IMR-90 (cell line): Measurements from ENCODE around the gene COIL. TPM values are rescaled to one million over a fixed set of nuclear protein-coding genes. Genes with fewer than 3 reads are reported as not detected.

ENCODE experiments used
- ATAC-seq: fragments of 200-7000 bp; cut with Tn5 transposase; 2 replicates; pipeline ENCODE4 v1.9.1; 2020; ENCODE audit warnings: low read depth, mild to moderate bottlenecking, moderate library complexity
- BruUV-seq: library from RNA; stranded (reverse); fragments of 400-500 nt; replicated peaks from 2 replicates; lab custom pipeline; 2021; lab: Mats Ljungman, UMichigan
- CTCF ChIA-PET: fragments of 300-600 bp; formaldehyde crosslinking; extraction: SDS; loops from one replicate; lab custom pipeline; 2021; ENCODE audit warnings: antibody characterized with exemption; lab: Yijun Ruan, JAX
- POLR2A ChIA-PET: fragments of 300-600 bp; sonication (Branson Sonifier 250); formaldehyde crosslinking; loops from one replicate; lab custom pipeline; 2022; ENCODE audit warnings: antibody characterized with exemption; ENCODE audit not compliant: unreplicated experiment; lab: Charles Lee
- DNase-seq: peaks from one replicate; pipeline ENCODE4 v3.0.0; 2013
- H2AFZ ChIP-seq: replicated peaks from 2 replicates; pipeline ENCODE3; 2013; ENCODE audit warnings: low read length, mild to moderate bottlenecking; ENCODE audit not compliant: poor library complexity
- H2AK5ac ChIP-seq: 2 replicates; pipeline ENCODE4 v1.6.1; 2013; ENCODE audit warnings: low read depth, low read length, inconsistent platforms
- H2AK9ac ChIP-seq: replicated peaks from 2 replicates; pipeline ENCODE3; 2013; ENCODE audit warnings: mild to moderate bottlenecking, low read depth, low read length, moderate library complexity; ENCODE audit not compliant: poor library complexity
- H2BK120ac ChIP-seq: 2 replicates; pipeline ENCODE4 v1.6.1; 2013; ENCODE audit warnings: low read depth, low read length, inconsistent platforms
- H2BK15ac ChIP-seq: 3 replicates; pipeline ENCODE4 v1.6.1; 2013; ENCODE audit warnings: low read depth, low read length, inconsistent platforms
- H2BK20ac ChIP-seq: 2 replicates; pipeline ENCODE4 v1.6.1; 2013; ENCODE audit warnings: low read depth, mild to moderate bottlenecking, inconsistent platforms, low read length, moderate library complexity
- H2BK5ac ChIP-seq: 2 replicates; pipeline ENCODE4 v1.6.1; 2013; ENCODE audit warnings: mild to moderate bottlenecking, low read depth, low read length, inconsistent platforms; ENCODE audit not compliant: poor library complexity, severe bottlenecking
- H3K14ac ChIP-seq: replicated peaks from 2 replicates; pipeline ENCODE4 v1.6.1; 2013; ENCODE audit warnings: low read depth, low read length, inconsistent platforms
- H3K18ac ChIP-seq: 2 replicates; pipeline ENCODE4 v1.6.1; 2013; ENCODE audit warnings: low read depth, low read length, control low read depth
- H3K23ac ChIP-seq: 2 replicates; pipeline ENCODE4 v1.6.1; 2013; ENCODE audit warnings: low read depth, low read length, inconsistent platforms
- H3K27ac ChIP-seq: 2 replicates; pipeline ENCODE4 v1.5.1; 2013; ENCODE audit warnings: mild to moderate bottlenecking, control low read depth, low read length; ENCODE audit not compliant: insufficient read depth
- H3K27me3 ChIP-seq: 2 replicates; pipeline ENCODE4 v1.6.1; 2013; ENCODE audit warnings: low read length; ENCODE audit not compliant: control insufficient read depth, insufficient read depth
- H3K36me3 ChIP-seq: 2 replicates; pipeline ENCODE4 v1.6.1; 2013; ENCODE audit warnings: low read length, mixed read lengths; ENCODE audit not compliant: control insufficient read depth, insufficient read depth
- H3K4ac ChIP-seq: 2 replicates; pipeline ENCODE4 v1.6.1; 2013; ENCODE audit warnings: low read depth, low read length, inconsistent platforms
- H3K4me1 ChIP-seq: 2 replicates; pipeline ENCODE4 v1.6.1; 2013; ENCODE audit warnings: low read length, mixed read lengths; ENCODE audit not compliant: control insufficient read depth, insufficient read depth
- H3K4me2 ChIP-seq: 2 replicates; pipeline ENCODE4 v1.6.1; 2013; ENCODE audit warnings: low read depth, mild to moderate bottlenecking, control low read depth, low read length, moderate library complexity
- H3K4me3 ChIP-seq: 2 replicates; pipeline ENCODE4 v1.5.1; 2013; ENCODE audit warnings: low read depth, mild to moderate bottlenecking, control low read depth, low read length, moderate library complexity; ENCODE audit not compliant: insufficient read depth
- H3K56ac ChIP-seq: 2 replicates; pipeline ENCODE4 v1.6.1; 2013; ENCODE audit warnings: low read length, inconsistent platforms; ENCODE audit not compliant: insufficient read depth; ENCODE audit errors: extremely low read depth
- H3K79me1 ChIP-seq, 2 experiments: 2 replicates each; pipeline ENCODE4 v1.6.1; 2013; ENCODE audit warnings: low read length in 2 of 2, inconsistent platforms in 1 of 2, low read depth in 1 of 2
- H3K9ac ChIP-seq: 2 replicates; pipeline ENCODE4 v1.6.1; 2013; ENCODE audit warnings: low read depth, low read length, control low read depth
- H3K9me1 ChIP-seq: 2 replicates; pipeline ENCODE4 v1.6.1; 2013; ENCODE audit warnings: low read length, inconsistent platforms; ENCODE audit not compliant: insufficient read depth
- H3K9me3 ChIP-seq: 2 replicates; pipeline ENCODE4 v1.6.1; 2013; ENCODE audit warnings: low read length; ENCODE audit not compliant: control insufficient read depth, insufficient read depth
- H4K20me1 ChIP-seq: 2 replicates; pipeline ENCODE4 v1.6.1; 2013; ENCODE audit warnings: low read length, inconsistent platforms; ENCODE audit not compliant: insufficient read depth
- H4K5ac ChIP-seq: 2 replicates; pipeline ENCODE4 v1.6.1; 2013; ENCODE audit warnings: mild to moderate bottlenecking, low read depth, low read length, control low read depth
- H4K8ac ChIP-seq, 2 experiments: 2 replicates each; pipeline ENCODE4 v1.6.1; 2013; ENCODE audit warnings: low read depth in 2 of 2, low read length in 2 of 2, control low read depth in 1 of 2, inconsistent platforms in 1 of 2
- H4K91ac ChIP-seq: 2 replicates; pipeline ENCODE4 v1.6.1; 2013; ENCODE audit warnings: low read depth, low read length, inconsistent platforms; ENCODE audit not compliant: insufficient read depth
- BHLHE40 ChIP-seq: fragments of 150-350 bp; IDR thresholded peaks from 2 replicates; pipeline ENCODE4 v1.6.1; 2016; ENCODE audit warnings: mild to moderate bottlenecking, low read depth, low read length
- CEBPB ChIP-seq: IDR thresholded peaks from 2 replicates; pipeline ENCODE4 v1.6.1; 2012; ENCODE audit warnings: low read depth, low read length, improper control_type of control experiment
- CHD1 ChIP-seq: IDR thresholded peaks from 2 replicates; pipeline ENCODE4 v1.6.1; 2012; ENCODE audit warnings: low read depth, low read length, improper control_type of control experiment
- ELK1 ChIP-seq: fragments of 150-350 bp; IDR thresholded peaks from 2 replicates; pipeline ENCODE4 v1.6.1; 2016; ENCODE audit warnings: low read depth, mild to moderate bottlenecking, low read length, moderate library complexity, borderline replicate concordance
- FOS ChIP-seq: fragments of 150-350 bp; IDR thresholded peaks from 2 replicates; pipeline ENCODE4 v1.6.1; 2016; ENCODE audit warnings: low read depth, low read length
- MAFK ChIP-seq: IDR thresholded peaks from 2 replicates; pipeline ENCODE4 v1.6.1; 2012; ENCODE audit warnings: low read depth, low read length, improper control_type of control experiment
- MAZ ChIP-seq: IDR thresholded peaks from 2 replicates; pipeline ENCODE4 v1.6.1; 2012; ENCODE audit warnings: low read depth, mild to moderate bottlenecking, low read length, improper control_type of control experiment, moderate library complexity, borderline replicate concordance
- MXI1 ChIP-seq: IDR thresholded peaks from 2 replicates; pipeline ENCODE4 v1.6.1; 2012; ENCODE audit warnings: low read depth, mild to moderate bottlenecking, low read length, moderate library complexity, borderline replicate concordance
- NFE2L2 ChIP-seq: fragments of 150-350 bp; IDR thresholded peaks from 2 replicates; pipeline ENCODE4 v1.6.1; 2016; ENCODE audit warnings: low read depth, mild to moderate bottlenecking, low read length
- POLR2A ChIP-seq: IDR thresholded peaks from 2 replicates; pipeline ENCODE4 v1.6.1; 2012; ENCODE audit warnings: mild to moderate bottlenecking, low read depth, low read length
- RAD21 ChIP-seq: IDR thresholded peaks from 2 replicates; pipeline ENCODE4 v1.6.1; 2012; ENCODE audit warnings: low read length, improper control_type of control experiment
- RCOR1 ChIP-seq: IDR thresholded peaks from 2 replicates; pipeline ENCODE4 v1.6.1; 2012; ENCODE audit warnings: mild to moderate bottlenecking, low read length, improper control_type of control experiment; ENCODE audit not compliant: insufficient replicate concordance
- RFX5 ChIP-seq: IDR thresholded peaks from 2 replicates; pipeline ENCODE4 v1.8.0; 2012; ENCODE audit warnings: low read depth, mild to moderate bottlenecking, low read length, moderate library complexity
- SMC3 ChIP-seq: fragments of 150-350 bp; IDR thresholded peaks from 2 replicates; pipeline ENCODE4 v1.6.1; 2016; ENCODE audit warnings: low read depth, mild to moderate bottlenecking, antibody characterized with exemption, low read length, moderate library complexity
- USF2 ChIP-seq: fragments of 150-350 bp; IDR thresholded peaks from 2 replicates; pipeline ENCODE4 v1.6.1; 2017; ENCODE audit warnings: mild to moderate bottlenecking, antibody characterized with exemption, low read length, low read depth
- WGBS, 2 experiments: methylation state at CpG; one replicate each; pipeline versions ENCODE4 v1.1.5 to v1.1.7; 2013; ENCODE audit warnings: missing lambda C conversion rate in 2 of 2; ENCODE audit not compliant: insufficient read length in 1 of 2; ENCODE audit errors: extremely low coverage in 2 of 2; 5-methylcytosine and 5-hydroxymethylcytosine counted together
- dilution Hi-C: fragments of 300-500 bp; cut with HindIII; formaldehyde crosslinking; loops from one replicate; pipeline ENCODE4 v1.14.3; 2018; ENCODE audit warnings: low sequenced_read_pairs; ENCODE audit not compliant: unreplicated experiment
- in situ Hi-C: fragments of 300-500 bp; cut with MboI; formaldehyde crosslinking; loops from 3 replicates; pipeline ENCODE4 v1.14.3; 2019; ENCODE audit warnings: low sequenced_read_pairs, inconsistent platforms, mixed read lengths
- intact Hi-C: fragments of 100-400 bp; cut with micrococcal nuclease; formaldehyde crosslinking; loops from 2 replicates; pipeline ENCODE4 v1.10.0; 2022
- polyA plus RNA-seq, 3 experiments: library from polyadenylated mRNA; depleted of rRNA; stranded (reverse); fragments of >200 nt; gene quantifications; 2 replicates each; pipeline ENCODE4 v1.2.3, GENCODE V29; 2012; ENCODE audit warnings: low replicate concordance in 1 of 3
- total RNA-seq: library from RNA; depleted of rRNA; stranded (reverse); fragments of >200 nt; gene quantifications from 2 replicates; pipeline ENCODE4 v1.2.3, GENCODE V29; 2012
- TF ChIP-seq, protein P1 (sequence below): conservative IDR thresholded peaks from 2 replicates; pipeline ENCODE4 v1.5.1; 2012; ENCODE audit warnings: mild to moderate bottlenecking, low read depth, low read length, improper control_type of control experiment

Gene COIL
- total and polyA plus RNA-seq, 2 of the 4 experiments (the other 2 are of a cell fraction) = 5.2 to 13.3 TPM

DNA sequence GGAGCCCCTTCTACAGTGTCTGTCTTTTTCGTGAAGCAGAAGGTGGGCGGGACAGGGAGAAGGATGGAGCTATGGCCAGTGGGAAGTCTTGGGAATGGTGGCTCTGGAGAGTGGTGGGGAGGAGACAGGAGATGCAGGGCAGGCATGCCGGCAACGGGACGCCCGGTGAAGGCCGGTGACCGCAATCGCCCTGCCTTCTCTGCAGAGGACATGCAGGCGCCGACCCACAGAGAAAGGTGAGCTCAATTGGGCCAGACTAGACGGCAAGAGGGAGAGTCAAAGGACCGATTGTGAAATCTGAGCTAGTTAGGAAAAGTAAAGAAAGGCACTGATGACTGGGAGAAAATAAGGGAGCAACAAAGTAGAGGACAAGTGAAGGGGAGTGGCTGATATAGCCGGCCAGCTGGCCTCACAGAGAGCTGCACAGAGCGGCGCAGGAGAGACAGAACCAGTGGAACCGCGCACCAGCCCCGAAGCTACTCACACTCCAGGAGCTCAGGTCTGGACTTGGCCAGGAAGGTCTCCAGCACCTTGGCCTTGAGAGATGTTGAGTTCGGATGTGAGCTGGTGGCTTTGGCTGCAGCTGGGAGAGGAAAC is 65.9 kb downstream of the COIL start:
- no peaks in the 10 kb centered on the region for H3K4me1 ChIP-seq
- H4K5ac ChIP-seq = no peak overlapping the region
- 95% methylated on average over 8 of the region's 20 CpGs; no CpG with 5 or more reads in 1 of the 2 experiments for WGBS, 2 experiments
- H3K4ac ChIP-seq = no peak overlapping the region
- in situ Hi-C loops = no loop called here
- ChIA-PET POLR2A (no interaction called here), CTCF (no interaction called here)
- no peak overlapping the region for H3K27ac ChIP-seq
- H4K20me1 ChIP-seq = 0 out of 2 replicates have a peak, but pooled peaks cover 3% of the 10 kb centered on the region
- H2BK120ac ChIP-seq = no peak overlapping the region
- dilution Hi-C loops = no loop called here
- no TSS peak for BruUV-seq
- intact Hi-C loops = no loop called here
- no peak for TF ChIP-seq MXI1
- TF ChIP-seq RFX5 = no peak
- TF ChIP-seq MAFK = no peak
- TF ChIP-seq, protein P1, sequence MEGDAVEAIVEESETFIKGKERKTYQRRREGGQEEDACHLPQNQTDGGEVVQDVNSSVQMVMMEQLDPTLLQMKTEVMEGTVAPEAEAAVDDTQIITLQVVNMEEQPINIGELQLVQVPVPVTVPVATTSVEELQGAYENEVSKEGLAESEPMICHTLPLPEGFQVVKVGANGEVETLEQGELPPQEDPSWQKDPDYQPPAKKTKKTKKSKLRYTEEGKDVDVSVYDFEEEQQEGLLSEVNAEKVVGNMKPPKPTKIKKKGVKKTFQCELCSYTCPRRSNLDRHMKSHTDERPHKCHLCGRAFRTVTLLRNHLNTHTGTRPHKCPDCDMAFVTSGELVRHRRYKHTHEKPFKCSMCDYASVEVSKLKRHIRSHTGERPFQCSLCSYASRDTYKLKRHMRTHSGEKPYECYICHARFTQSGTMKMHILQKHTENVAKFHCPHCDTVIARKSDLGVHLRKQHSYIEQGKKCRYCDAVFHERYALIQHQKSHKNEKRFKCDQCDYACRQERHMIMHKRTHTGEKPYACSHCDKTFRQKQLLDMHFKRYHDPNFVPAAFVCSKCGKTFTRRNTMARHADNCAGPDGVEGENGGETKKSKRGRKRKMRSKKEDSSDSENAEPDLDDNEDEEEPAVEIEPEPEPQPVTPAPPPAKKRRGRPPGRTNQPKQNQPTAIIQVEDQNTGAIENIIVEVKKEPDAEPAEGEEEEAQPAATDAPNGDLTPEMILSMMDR = no peak
- TF ChIP-seq MAZ = no peak
- TF ChIP-seq USF2 = no peak
- TF ChIP-seq BHLHE40 = no peak
- TF ChIP-seq FOS = no peak
- TF ChIP-seq SMC3 = no peak
- TF ChIP-seq CEBPB = no peak
- TF ChIP-seq CHD1 = no peak
- TF ChIP-seq RCOR1 = no peak
- TF ChIP-seq POLR2A = no peak
- no peak for TF ChIP-seq NFE2L2
- TF ChIP-seq ELK1 = no peak
- TF ChIP-seq RAD21 = no peak
- no peaks in the 10 kb centered on the region for H3K27me3 ChIP-seq
- DNase-seq = no peak
- H2BK15ac ChIP-seq = no peak overlapping the region
- H3K4me3 ChIP-seq = no peak overlapping the region
- no peak overlapping the region for H3K4me2 ChIP-seq
- no peak overlapping the region for H3K18ac ChIP-seq
- H3K56ac ChIP-seq = no peak overlapping the region
- no peak for ATAC-seq
- H3K23ac ChIP-seq = no peak overlapping the region
- H3K36me3 ChIP-seq = peaks cover 63% of the 10 kb centered on the region
- peaks cover 9% of the 10 kb centered on the region; the same call in 1 of the 2 replicates for H3K9me1 ChIP-seq
- H2AK9ac ChIP-seq = no peak overlapping the region
- H3K9ac ChIP-seq = no peak overlapping the region
- H3K14ac ChIP-seq = no peak overlapping the region
- H4K8ac ChIP-seq = no peak overlapping the region
- H2AFZ ChIP-seq = peak overlapping the region; percentile 8
- H2BK5ac ChIP-seq = no peak overlapping the region
- peaks cover 9 to 12% of the 10 kb centered on the region in 2 experiments; a peak in 3 of 4 replicates for H3K79me1 ChIP-seq
- no peak overlapping the region for H2BK20ac ChIP-seq
- H2AK5ac ChIP-seq = no peak overlapping the region
- no peaks in the 10 kb centered on the region for H3K9me3 ChIP-seq
- no peak overlapping the region for H4K91ac ChIP-seq
